ENCODE results near the gene TSPO.
A peak's percentile ranks its signal among the peaks of the same experiment; 100 is the strongest.

Gene TSPO

GRCh38 chr22:43179146-43179910 lies 28.0 kb downstream of the TSPO start:
- no peak for DNase-seq (ENCODE audit: low read depth)

- DNase-seq (ENCODE audit: low read depth): no peak
These were observed 28.5 kb downstream of the TSPO start for GRCh38 chr22:43179911-43180195.

GRCh38 chr22:43180670-43181069 lies 29.3 kb downstream of the TSPO start:
- no peak for DNase-seq (ENCODE audit: low read depth)

GRCh38 chr22:43181321-43182076 lies 30.1 kb downstream of the TSPO start:
- DNase-seq (ENCODE audit: low read depth): no peak

- DNase-seq (ENCODE audit: low read depth): no peak
These were observed 30.8 kb downstream of the TSPO start for GRCh38 chr22:43182118-43182517.

- DNase-seq (ENCODE audit: low read depth): no peak
These were observed 31.4 kb downstream of the TSPO start for GRCh38 chr22:43182726-43183125.

GRCh38 chr22:43183496-43184277 lies 32.3 kb downstream of the TSPO start:
- DNase-seq (ENCODE audit: low read depth): peak; percentile 60

- DNase-seq (ENCODE audit: low read depth): peak; percentile 54
These were observed 34.5 kb downstream of the TSPO start for GRCh38 chr22:43185860-43186261.

- peak; percentile 66 for DNase-seq (ENCODE audit: low read depth)
These were observed 35.2 kb downstream of the TSPO start, which contains the start of gene TTLL12 for GRCh38 chr22:43186272-43187170. TSS of gene TTLL12 (minus strand) at chr22:43187134. CDS start at chr22:43187069, 65 bp downstream.

GRCh38 chr22:43187171-43188099 lies 36.1 kb downstream of the TSPO start:
- DNase-seq (ENCODE audit: low read depth): peak; percentile 91

GRCh38 chr22:43188829-43189545 lies 37.6 kb downstream of the TSPO start:
- DNase-seq (ENCODE audit: low read depth): no peak

- DNase-seq (ENCODE audit: low read depth): no peak
These were observed 40.5 kb downstream of the TSPO start for GRCh38 chr22:43191831-43192230.

GRCh38 chr22:43197271-43197941 lies 46.0 kb downstream of the TSPO start:
- DNase-seq (ENCODE audit: low read depth): peak; percentile 39

- no peak for DNase-seq (ENCODE audit: low read depth)
These were observed 46.8 kb downstream of the TSPO start for GRCh38 chr22:43198126-43198525.

- no peak for DNase-seq (ENCODE audit: low read depth)
These were observed 47.6 kb downstream of the TSPO start for GRCh38 chr22:43198936-43199335.

- DNase-seq (ENCODE audit: low read depth): no peak
These were observed 48.2 kb downstream of the TSPO start for GRCh38 chr22:43199541-43199940.

GRCh38 chr22:43200031-43200430 lies 48.7 kb downstream of the TSPO start:
- no peak for DNase-seq (ENCODE audit: low read depth)

GRCh38 chr22:43200555-43200954 lies 49.2 kb downstream of the TSPO start:
- no peak for DNase-seq (ENCODE audit: low read depth)

- no peak for DNase-seq (ENCODE audit: low read depth)
These were observed 50.3 kb downstream of the TSPO start for GRCh38 chr22:43201486-43202219.
